H1 (cell line): Measurements from ENCODE around the gene MCL1. TPM values are rescaled to one million over a fixed set of nuclear protein-coding genes. Genes with fewer than 3 reads are reported as not detected.

ENCODE experiments used
- CTCF ChIA-PET: fragments of 300-600 bp; sonication (Branson Sonifier 250); formaldehyde crosslinking; loops from one replicate; lab custom pipeline; 2021; ENCODE audit not compliant: partially characterized antibody; lab: Charles Lee
- POLR2A ChIA-PET: fragments of 300-600 bp; sonication (Branson Sonifier 250); formaldehyde crosslinking; loops from one replicate; lab custom pipeline; 2021; ENCODE audit warnings: inconsistent platforms; ENCODE audit not compliant: partially characterized antibody; lab: Charles Lee
- DNase-seq, 2 experiments: peaks; one replicate each; pipeline versions ENCODE4 v3.0.0 to v3.0.0-alpha.2; 2010 to 2022; ENCODE audit warnings: low spot score in 2 of 2, low read depth in 1 of 2, mixed read lengths in 1 of 2
- FAIRE-seq: peaks from 2 replicates; lab custom pipeline; 2011; peaks lifted over from hg19 to GRCh38; lab: Jason Lieb, UNC
- H2AFZ ChIP-seq: 2 replicates; pipeline ENCODE4 v1.8.1; 2012; ENCODE audit warnings: low read length, inconsistent platforms
- H2AK5ac ChIP-seq: 2 replicates; pipeline ENCODE4 v1.6.1; 2013; ENCODE audit warnings: low read depth, low read length
- H2BK120ac ChIP-seq: replicated peaks from 2 replicates; pipeline ENCODE3; 2013; ENCODE audit warnings: low read depth, low read length, inconsistent platforms
- H2BK12ac ChIP-seq: 2 replicates; pipeline ENCODE4 v1.6.1; 2013; ENCODE audit warnings: low read depth, low read length
- H2BK15ac ChIP-seq: 2 replicates; pipeline ENCODE4 v1.6.1; 2013; ENCODE audit warnings: low read length
- H2BK20ac ChIP-seq: 2 replicates; pipeline ENCODE4 v1.6.1; 2013; ENCODE audit warnings: low read length
- H2BK5ac ChIP-seq: 2 replicates; pipeline ENCODE4 v1.6.1; 2013; ENCODE audit warnings: low read depth, low read length
- H3K14ac ChIP-seq: 2 replicates; pipeline ENCODE4 v1.6.1; 2013; ENCODE audit warnings: inconsistent platforms; ENCODE audit not compliant: insufficient read length
- H3K18ac ChIP-seq: 2 replicates; pipeline ENCODE4 v1.6.1; 2013; ENCODE audit warnings: low read length; ENCODE audit errors: extremely low read depth
- H3K23ac ChIP-seq: 2 replicates; pipeline ENCODE4 v1.6.1; 2013; ENCODE audit warnings: inconsistent platforms; ENCODE audit not compliant: insufficient read length
- H3K23me2 ChIP-seq: 2 replicates; pipeline ENCODE4 v1.6.1; 2013; ENCODE audit warnings: low read depth, low read length
- H3K27ac ChIP-seq: 2 replicates; pipeline ENCODE4 v1.6.1; 2011; ENCODE audit warnings: low read depth, low read length, inconsistent platforms
- H3K27me3 ChIP-seq, 4 experiments: replicated peaks in 1 of 4; 1 replicate in 1 of 4; 2 replicates in 3 of 4; pipeline versions ENCODE4 v1.6.1 to v1.8.1; 2011 to 2013; ENCODE audit warnings: low read length in 3 of 4, mild to moderate bottlenecking in 3 of 4, inconsistent platforms in 2 of 4, mixed read lengths in 2 of 4, moderate library complexity in 1 of 4; ENCODE audit not compliant: control insufficient read depth in 3 of 4, insufficient read depth in 3 of 4; ENCODE audit errors: extremely low read depth in 1 of 4
- H3K36me3 ChIP-seq, 4 experiments: 2 replicates each; pipeline versions ENCODE4 v1.6.1 to v1.8.1; 2011 to 2013; ENCODE audit warnings: mild to moderate bottlenecking in 4 of 4, low read length in 3 of 4, moderate library complexity in 2 of 4, control low read depth in 1 of 4, inconsistent platforms in 1 of 4; ENCODE audit not compliant: insufficient read depth in 4 of 4, control insufficient read depth in 2 of 4
- H3K4ac ChIP-seq: replicated peaks from 2 replicates; pipeline ENCODE3; 2013; ENCODE audit warnings: low read length, low read depth, mixed read lengths, inconsistent platforms; ENCODE audit not compliant: insufficient read length
- H3K4me1 ChIP-seq, 4 experiments: replicated peaks in 1 of 4; 1 replicate in 1 of 4; 2 replicates in 3 of 4; pipeline versions ENCODE4 v1.6.1 to v1.8.1; 2011 to 2013; ENCODE audit warnings: low read length in 3 of 4, inconsistent platforms in 2 of 4, mixed read lengths in 1 of 4; ENCODE audit not compliant: insufficient read depth in 4 of 4, control insufficient read depth in 3 of 4
- H3K4me2 ChIP-seq, 2 experiments: 2 replicates each; pipeline versions ENCODE4 v1.6.1 to v1.8.1; 2011 to 2013; ENCODE audit warnings: low read depth in 2 of 2, low read length in 2 of 2, control low read depth in 1 of 2, inconsistent platforms in 1 of 2, mild to moderate bottlenecking in 1 of 2; ENCODE audit not compliant: insufficient read depth in 1 of 2
- H3K4me3 ChIP-seq, 4 experiments: fragments of 200-600, 300-600 bp in 1 of 4; sonication (generic), shearing (Covaris generic), sonication (Bioruptor Twin) in 1 of 4; 2 replicates each; pipeline versions ENCODE4 v1.5.1 to v1.8.1; 2011 to 2016; ENCODE audit warnings: low read length in 4 of 4, low read depth in 3 of 4, control low read depth in 2 of 4, inconsistent platforms in 2 of 4, mild to moderate bottlenecking in 2 of 4, mixed read lengths in 1 of 4, moderate library complexity in 1 of 4; ENCODE audit not compliant: insufficient read depth in 2 of 4; ENCODE audit errors: extremely low read depth in 1 of 4
- H3K56ac ChIP-seq: replicated peaks from 2 replicates; pipeline ENCODE3; 2013; ENCODE audit warnings: low read depth, mild to moderate bottlenecking, mixed read lengths, low read length, inconsistent platforms; ENCODE audit not compliant: insufficient read length
- H3K79me1 ChIP-seq: 2 replicates; pipeline ENCODE4 v1.6.1; 2013; ENCODE audit warnings: low read depth, low read length, control low read depth
- H3K79me2 ChIP-seq, 2 experiments: 2 replicates each; pipeline versions ENCODE4 v1.6.1 to v1.8.1; 2012 to 2013; ENCODE audit warnings: low read length in 2 of 2, mild to moderate bottlenecking in 2 of 2, inconsistent platforms in 1 of 2; ENCODE audit not compliant: insufficient read depth in 2 of 2, control insufficient read depth in 1 of 2
- H3K9ac ChIP-seq, 4 experiments: replicated peaks in 1 of 4; 1 replicate in 1 of 4; 2 replicates in 3 of 4; pipeline versions ENCODE4 v1.6.1 to v1.8.1; 2011 to 2013; ENCODE audit warnings: low read depth in 3 of 4, low read length in 3 of 4, control low read depth in 2 of 4, mild to moderate bottlenecking in 2 of 4, moderate library complexity in 2 of 4, inconsistent platforms in 1 of 4; ENCODE audit errors: extremely low read depth in 1 of 4
- H3K9me3 ChIP-seq, 2 experiments: 2 replicates each; pipeline versions ENCODE4 v1.6.1 to v1.8.1; 2012 to 2013; ENCODE audit warnings: mild to moderate bottlenecking in 2 of 2, moderate library complexity in 2 of 2, control low read depth in 1 of 2, inconsistent platforms in 1 of 2, low read depth in 1 of 2, low read length in 1 of 2, mixed read lengths in 1 of 2; ENCODE audit not compliant: insufficient read depth in 2 of 2
- H4K20me1 ChIP-seq, 2 experiments: replicated peaks in 1 of 2; 2 replicates each; pipeline versions ENCODE3 to v1.8.1; 2011 to 2013; ENCODE audit warnings: inconsistent platforms in 2 of 2, low read length in 2 of 2, mild to moderate bottlenecking in 1 of 2; ENCODE audit not compliant: insufficient read depth in 2 of 2, control insufficient read depth in 1 of 2
- H4K5ac ChIP-seq: 2 replicates; pipeline ENCODE4 v1.6.1; 2013; ENCODE audit warnings: low read length, low read depth, mixed read lengths, inconsistent platforms; ENCODE audit not compliant: insufficient read length
- H4K8ac ChIP-seq: 2 replicates; pipeline ENCODE4 v1.8.0; 2013; ENCODE audit warnings: mild to moderate bottlenecking, moderate library complexity, low read length, inconsistent platforms; ENCODE audit not compliant: insufficient read depth; ENCODE audit errors: extremely low read depth
- H4K91ac ChIP-seq: replicated peaks from 2 replicates; pipeline ENCODE3; 2013; ENCODE audit warnings: low read length, mixed read lengths, inconsistent platforms; ENCODE audit not compliant: insufficient read length
- POLR2AphosphoS5 ChIP-seq: IDR thresholded peaks from 2 replicates; pipeline ENCODE4 v1.6.1; 2011; ENCODE audit warnings: low read depth, low read length
- RXRA ChIP-seq: IDR thresholded peaks from 2 replicates; pipeline ENCODE4 v1.6.1; 2011; ENCODE audit warnings: low read depth, mild to moderate bottlenecking, low read length, moderate library complexity; ENCODE audit not compliant: insufficient read depth
- SAP30 ChIP-seq: fragments of 300-600 bp; sonication (generic); IDR thresholded peaks from 2 replicates; pipeline ENCODE4 v1.7.1; 2012; ENCODE audit warnings: low read length, moderate library complexity, mild to moderate bottlenecking, inconsistent platforms; ENCODE audit not compliant: insufficient read depth, insufficient replicate concordance
- SRF ChIP-seq: IDR thresholded peaks from 2 replicates; pipeline ENCODE4 v1.6.1; 2011; ENCODE audit warnings: mild to moderate bottlenecking, low read depth, low read length, moderate library complexity
- WGBS, 2 experiments: shearing (Covaris generic) in 1 of 2; methylation state at CpG; one replicate each; pipeline versions ENCODE4 v1.1.6 to v1.1.7; 2013 to 2015; ENCODE audit warnings: low lambda C conversion rate in 2 of 2, mixed read lengths in 2 of 2, inconsistent platforms in 1 of 2, low coverage in 1 of 2, missing lambda C conversion rate in 1 of 2; ENCODE audit not compliant: insufficient replicate concordance in 2 of 2, insufficient coverage in 1 of 2, insufficient read length in 1 of 2; ENCODE audit errors: extremely low coverage in 1 of 2, missing lambda C conversion rate in 1 of 2; 5-methylcytosine and 5-hydroxymethylcytosine counted together
- polyA plus RNA-seq, 7 experiments: library from polyadenylated mRNA; depleted of rRNA in 3 of 7; stranded (reverse) in 5 of 7; unstranded in 2 of 7; fragments of >200 nt in 5 of 7; fragments of 200-250 nt in 2 of 7; gene quantifications; 1 replicate in 5 of 7; 2 replicates in 1 of 7; 4 replicates in 1 of 7; pipeline versions ENCODE4 v1.2.1 to v1.2.3, GENCODE V29; 2011 to 2013; ENCODE audit warnings: missing spikeins in 2 of 7, mixed read lengths in 2 of 7
- total RNA-seq: library from RNA; stranded (reverse); fragmentation: NEBNext Ultra II Directional; extraction: Animal tissue kit (Norgen Biotek cat#: 25700); gene quantifications from 2 replicates; pipeline ENCODE4 v1.2.1, GENCODE V29; 2021

Gene MCL1
- total and polyA plus RNA-seq, 2 of the 8 experiments (the other 6 are each of a cell fraction or from before 2014, with no cell fraction given), result 61.1 to 218 TPM

- no peak overlapping the region for H4K5ac ChIP-seq
- no peaks in the 10 kb centered on the region for H3K79me2 ChIP-seq
- ChIA-PET CTCF (interaction anchor here (0.6 to 17.6 kb wide), 2 partner anchors 11 to 53 kb away, joined by 3 to 210 read pairs; no protein-coding TSS in a partner anchor), POLR2A (interaction anchor here (1.0 to 43.5 kb wide), 11 partner anchors 10 to 387 kb away, joined by 3 to 1380 read pairs (median 4); partner anchors contain the start of genes ADAMTSL4, CTSK, ENSA and MCL1)
- no peaks in the 10 kb centered on the region for H4K20me1 ChIP-seq
- H3K9ac ChIP-seq, result no peak overlapping the region
- no peak overlapping the region; a peak in 1 of 4 replicates for H3K4me2 ChIP-seq
- H3K4me3 ChIP-seq, result no peak overlapping the region
- H3K14ac ChIP-seq, result no peak overlapping the region
- no peak overlapping the region for H3K27ac ChIP-seq
- H2BK15ac ChIP-seq, result no peak overlapping the region
- no peak overlapping the region for H2AK5ac ChIP-seq
- H3K23me2 ChIP-seq, result no peaks in the 10 kb centered on the region
- H3K18ac ChIP-seq, result no peak overlapping the region
- H3K4me1 ChIP-seq, result peaks cover 0 to 2% (median 0%) of the 10 kb centered on the region in 4 experiments; a peak in 1 of 7 replicates
- TF ChIP-seq POLR2AphosphoS5 (0 out of 2 replicates have a peak, but pooled peaks have one; percentile 14), SRF (peak; percentile 61; the same call in 1 of the 2 replicates), SAP30 (no peak), RXRA (no peak)
- H3K56ac ChIP-seq, result no peak overlapping the region
- peaks cover 18 to 55% (median 31%) of the 10 kb centered on the region in 4 experiments for H3K36me3 ChIP-seq
- H3K9me3 ChIP-seq, result no peaks in the 10 kb centered on the region
- no peaks in the 10 kb centered on the region for H3K27me3 ChIP-seq
- H2BK5ac ChIP-seq, result no peak overlapping the region
- FAIRE-seq (no peak), DNase-seq (no peak)
- no peak overlapping the region for H2BK12ac ChIP-seq
- H3K23ac ChIP-seq, result no peak overlapping the region
- H3K4ac ChIP-seq, result no peak overlapping the region
- H3K79me1 ChIP-seq, result no peaks in the 10 kb centered on the region; the same call in 1 of the 2 replicates
- H2BK120ac ChIP-seq, result no peak overlapping the region
- no peak overlapping the region for H4K91ac ChIP-seq
- WGBS, 2 experiments, result 94% methylated on average over 12 of the region's 12 CpGs; no CpG with 5 or more reads in 1 of the 2 experiments
- no peak overlapping the region for H2BK20ac ChIP-seq
- H4K8ac ChIP-seq, result no peak overlapping the region
- no peak overlapping the region for H2AFZ ChIP-seq
Measured at GRCh38 chr1:150615346-150616201, 36.2 kb upstream of the MCL1 start.
